Stimulated activated CD8-positive, alpha-beta memory T cell treated with anti-CD3 and anti-CD28 coated beads, Interleukin-7, amount 100 ng/mL, for 48 hours (primary cell): ENCODE measurements around the gene ADCY6.

ENCODE experiments used
- DNase-seq, 2 donors: peaks; one replicate each; pipeline ENCODE4 v3.0.0-alpha.2; 2020; ENCODE audit warnings: low read depth in 1 of 2; ENCODE audit errors: extremely low read depth in 1 of 2

Gene ADCY6

DNA sequence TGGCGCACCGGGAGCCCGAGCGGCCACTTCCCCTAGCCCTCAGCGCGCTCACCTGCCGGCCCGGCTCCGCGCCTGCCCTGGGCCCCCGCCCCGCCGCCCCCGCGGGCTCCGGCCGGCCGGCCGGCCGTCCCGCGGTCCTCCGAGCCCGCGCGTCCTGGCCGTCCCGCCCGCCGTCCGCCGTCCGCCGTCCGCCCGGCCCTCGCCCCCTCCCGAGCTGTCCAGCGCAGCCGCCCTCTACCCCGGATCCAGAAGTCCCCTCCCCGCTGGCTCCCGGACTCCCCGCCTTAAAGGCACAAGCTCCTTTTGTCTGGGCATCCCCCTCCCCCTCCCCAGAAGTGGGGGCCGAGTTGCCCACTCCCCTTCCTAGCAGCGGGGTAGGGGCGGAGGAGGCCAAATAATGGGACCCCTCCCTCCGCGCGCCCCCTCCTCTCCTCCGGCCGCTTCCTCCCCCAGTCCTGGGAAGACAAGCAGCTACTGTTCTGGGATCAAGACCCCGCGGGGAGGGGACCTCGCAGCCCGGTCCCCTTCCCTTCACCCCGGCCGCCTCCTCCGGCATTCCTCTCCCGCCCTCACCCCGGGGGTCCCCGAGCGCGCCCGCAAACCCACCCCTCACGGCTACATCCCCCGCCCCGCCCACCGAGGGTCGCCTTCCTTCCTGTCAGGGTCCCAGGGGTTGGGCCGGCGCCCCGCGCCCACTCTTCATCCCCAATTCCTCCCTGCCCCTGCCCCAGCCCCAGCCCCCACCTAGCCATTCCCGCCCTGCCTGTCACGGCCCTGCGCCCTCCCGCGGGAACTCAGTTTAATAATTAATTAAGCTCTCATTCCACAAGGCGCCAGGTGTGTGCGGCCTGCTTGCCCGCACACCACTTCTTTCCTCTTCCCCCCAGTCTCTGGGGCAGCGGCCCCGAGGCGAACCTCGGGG is at the start of gene ADCY6:
Gene ADCY6 (minus strand): TSS at position 236 of the 922 bp plus-strand sequence. CDS start 5,655 bp downstream, outside the sequence.
- DNase-seq, result no peak

DNA sequence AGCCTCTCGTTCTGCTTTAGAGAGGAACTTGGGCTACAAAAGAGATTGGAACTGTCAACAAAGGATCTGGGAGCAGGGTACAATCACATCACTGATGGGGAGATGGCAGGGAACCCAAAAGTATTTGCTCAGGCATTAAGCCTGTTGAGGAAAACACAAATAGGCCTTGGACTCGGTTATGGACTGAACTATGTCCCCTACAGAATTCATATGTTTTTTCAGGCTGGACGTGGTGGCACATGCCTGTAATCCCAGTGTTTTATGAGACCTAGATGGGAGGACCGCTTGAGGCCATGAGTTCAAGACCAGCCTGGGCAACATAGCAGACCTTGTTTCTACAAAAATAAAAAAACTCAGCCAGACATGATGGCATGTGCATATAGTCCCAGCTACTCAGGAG is 49.2 kb upstream of the ADCY6 start:
- DNase-seq, result no peak

DNA sequence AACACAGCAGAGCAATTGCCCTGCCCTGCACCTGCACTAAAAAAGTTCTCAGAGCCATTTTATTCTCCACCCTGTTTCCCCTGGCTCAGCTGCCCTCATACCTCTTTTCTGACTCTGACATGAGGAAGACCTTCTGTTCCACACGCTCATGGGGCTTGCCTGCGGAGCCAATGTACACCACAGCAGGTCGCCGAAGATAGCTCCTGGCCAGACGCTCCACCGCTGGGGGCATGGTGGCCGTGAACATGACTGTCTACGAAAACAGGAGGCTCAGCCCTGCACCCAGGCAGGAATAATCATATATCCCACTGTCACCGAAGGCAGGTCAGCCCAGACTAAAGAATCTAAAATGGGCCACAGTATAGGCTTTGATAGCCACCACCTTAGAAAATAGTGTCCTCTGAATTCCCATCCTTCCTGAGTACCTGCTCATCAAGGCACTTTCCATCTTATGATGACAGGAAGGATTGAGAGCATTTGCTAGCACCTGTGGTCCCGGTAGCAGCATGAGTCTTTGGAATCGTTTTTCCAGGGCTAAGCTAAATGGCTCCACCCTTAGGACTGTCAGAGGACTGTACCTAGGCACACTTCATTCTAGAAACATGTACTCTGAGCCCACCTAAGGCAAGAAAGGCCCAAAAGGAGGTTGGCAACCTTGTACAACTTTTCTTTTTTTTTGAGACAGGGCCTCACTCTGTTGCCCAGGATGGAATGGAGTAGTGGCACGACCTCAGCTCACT is 43.6 kb upstream of the ADCY6 start:
- DNase-seq, result no peak

DNA sequence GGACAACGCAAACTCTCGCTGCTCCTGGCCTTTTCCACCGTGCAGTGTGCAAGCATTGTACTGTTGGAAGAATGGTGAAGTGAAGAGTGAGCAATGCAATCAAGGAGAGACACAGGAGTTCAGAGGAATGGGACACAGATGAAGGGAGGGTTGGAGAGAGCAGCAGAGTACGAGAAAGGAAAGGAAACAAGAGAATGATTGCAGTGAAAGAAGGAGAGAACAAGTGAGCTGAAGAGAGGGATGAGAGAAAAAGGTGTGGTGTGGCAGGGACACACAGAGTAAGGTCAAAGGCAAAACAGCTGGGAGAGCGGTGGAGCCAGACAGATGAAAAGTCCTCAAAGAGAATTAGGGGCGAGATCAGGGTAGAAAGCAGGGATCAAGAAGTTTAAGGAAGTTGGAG is 42.4 kb upstream of the ADCY6 start:
- no peak for DNase-seq

DNA sequence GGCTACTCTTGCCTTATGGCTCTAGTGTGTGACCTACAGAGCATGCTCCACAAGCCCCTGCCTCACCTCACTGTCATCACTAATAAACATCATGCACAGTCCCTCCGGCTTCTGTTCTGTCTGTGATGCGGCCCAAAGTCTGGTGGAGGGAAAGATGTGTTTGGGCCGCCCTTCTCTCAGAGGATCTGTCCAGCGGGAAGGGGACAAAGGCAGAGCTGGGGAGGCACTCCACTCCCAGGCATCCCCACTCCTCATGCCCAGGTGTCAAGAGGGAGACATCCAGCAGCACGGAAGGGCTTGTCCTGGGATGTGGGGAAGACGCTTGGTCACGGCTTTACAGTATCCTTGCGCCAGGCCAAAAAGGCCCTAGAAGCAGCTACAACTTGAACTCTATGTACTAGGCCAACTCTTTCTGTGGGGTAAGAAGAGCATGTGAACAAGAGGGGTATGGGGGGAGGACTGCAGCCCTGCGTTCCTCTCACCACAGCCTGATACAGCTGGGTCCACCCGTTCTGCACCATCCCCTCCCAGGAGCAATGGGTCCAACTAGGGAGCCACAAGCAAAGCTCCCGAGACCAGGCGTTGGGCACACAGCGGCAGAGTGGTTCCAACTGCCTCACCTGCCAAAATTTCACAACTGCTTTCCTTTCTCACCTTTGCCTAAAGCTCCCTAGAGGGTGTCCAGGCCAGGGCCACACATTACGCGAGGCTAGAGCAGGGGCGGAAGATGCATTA is 40.1 kb upstream of the ADCY6 start:
- no peak for DNase-seq

DNA sequence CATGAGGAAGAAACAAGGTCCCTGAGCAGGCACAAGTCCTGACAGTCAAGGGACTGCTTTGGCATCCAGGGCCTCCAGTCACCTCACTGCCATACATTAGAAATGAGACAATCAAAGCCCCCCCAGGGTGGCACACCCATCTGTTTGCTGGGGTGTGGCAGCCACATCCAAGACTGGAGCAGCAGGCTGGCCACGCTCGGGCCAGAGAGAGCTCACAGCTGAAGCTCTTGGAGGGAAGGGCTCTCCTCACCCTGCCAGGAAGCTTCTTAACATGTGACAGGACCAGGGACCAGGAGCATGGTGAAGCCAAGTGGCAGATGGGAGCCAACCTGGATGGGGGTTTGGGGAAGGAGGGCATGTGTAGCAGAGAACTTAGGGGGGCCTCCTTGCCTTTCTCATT is 39.4 kb upstream of the ADCY6 start:
- DNase-seq, result no peak

DNA sequence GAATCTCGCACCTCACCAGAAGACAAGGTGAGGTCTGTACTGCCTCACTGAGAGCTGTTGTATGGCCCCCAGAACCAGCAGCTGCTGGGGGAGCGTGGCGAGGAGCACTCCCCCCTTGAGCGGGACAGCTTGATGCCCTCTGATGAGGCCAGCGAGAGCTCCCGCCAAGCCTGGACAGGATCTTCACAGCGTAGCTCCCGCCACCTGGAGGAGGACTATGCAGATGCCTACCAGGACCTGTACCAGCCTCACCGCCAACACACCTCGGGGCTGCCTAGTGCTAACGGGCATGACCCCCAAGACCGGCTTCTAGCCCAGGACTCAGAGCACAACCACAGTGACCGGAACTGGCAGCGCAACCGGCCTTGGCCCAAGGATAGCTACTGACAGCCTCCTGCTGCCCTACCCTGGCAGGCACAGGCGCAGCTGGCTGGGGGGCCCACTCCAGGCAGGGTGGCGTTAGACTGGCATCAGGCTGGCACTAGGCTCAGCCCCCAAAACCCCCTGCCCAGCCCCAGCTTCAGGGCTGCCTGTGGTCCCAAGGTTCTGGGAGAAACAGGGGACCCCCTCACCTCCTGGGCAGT is 38.7 kb upstream of the ADCY6 start:
- DNase-seq, result no peak

DNA sequence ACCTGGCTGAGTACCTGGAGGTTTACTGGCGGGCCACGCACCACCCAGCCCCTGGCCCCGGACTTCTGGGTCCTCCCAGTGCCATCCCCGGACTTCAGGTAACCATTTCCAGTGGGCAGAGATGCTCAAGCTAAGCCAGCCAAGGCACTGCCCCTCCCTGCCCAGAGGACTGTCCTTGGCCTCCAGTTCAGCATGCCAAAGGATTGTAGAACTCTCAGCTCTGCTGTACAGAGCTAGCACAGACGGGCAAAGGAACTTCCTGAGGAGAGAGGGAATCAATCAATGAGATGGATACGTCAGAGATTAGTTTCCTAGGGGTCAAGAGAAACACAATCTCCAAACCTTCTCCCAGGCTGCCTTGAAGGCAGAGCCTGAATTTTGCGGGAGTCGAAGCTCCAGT is 38.1 kb upstream of the ADCY6 start:
- no peak for DNase-seq

DNA sequence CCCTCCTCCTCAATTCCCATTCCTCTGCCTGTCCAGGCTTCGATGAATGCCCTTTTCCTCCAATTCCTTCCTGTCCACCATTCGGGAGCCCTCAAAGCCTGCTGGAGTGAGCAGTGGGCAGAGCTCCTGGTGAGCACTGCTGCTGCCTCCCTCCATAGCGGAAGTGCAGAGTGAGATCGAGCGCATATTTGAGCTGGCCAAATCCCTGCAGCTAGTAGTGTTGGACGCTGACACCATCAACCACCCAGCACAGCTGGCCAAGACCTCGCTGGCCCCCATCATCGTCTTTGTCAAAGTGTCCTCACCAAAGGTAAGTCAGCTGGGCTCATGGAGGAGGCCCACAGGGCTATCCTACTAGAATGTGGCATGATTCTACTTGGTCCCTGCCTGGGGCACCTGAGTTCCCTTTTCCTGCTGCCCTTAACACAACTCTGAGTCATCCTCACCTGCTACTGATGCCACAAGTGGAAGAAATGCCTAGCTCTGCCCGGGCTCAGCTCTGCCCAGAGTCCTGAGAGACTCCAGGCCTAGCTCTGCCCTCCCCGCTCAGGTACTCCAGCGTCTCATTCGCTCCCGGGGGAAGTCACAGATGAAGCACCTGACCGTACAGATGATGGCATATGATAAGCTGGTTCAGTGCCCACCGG is 37.4 kb upstream of the ADCY6 start:
- DNase-seq, result no peak

DNA sequence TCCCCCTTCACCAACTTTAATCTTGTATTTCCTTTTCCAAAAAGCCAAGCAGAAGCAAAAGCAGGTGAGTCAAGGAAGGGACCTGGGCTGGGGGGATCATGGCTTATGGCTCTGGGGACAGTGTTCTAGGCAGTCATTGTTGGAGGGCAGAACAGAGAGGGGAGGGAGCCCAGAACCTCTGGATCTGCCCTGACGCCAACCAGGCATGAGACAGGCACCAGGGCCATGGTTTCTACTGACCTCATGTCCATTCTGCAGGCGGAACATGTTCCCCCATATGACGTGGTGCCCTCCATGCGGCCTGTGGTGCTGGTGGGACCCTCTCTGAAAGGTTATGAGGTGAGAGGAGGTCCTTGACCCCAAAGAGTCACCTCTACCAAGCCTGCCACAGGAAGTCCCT is 36.0 kb upstream of the ADCY6 start:
- DNase-seq, result no peak

DNA sequence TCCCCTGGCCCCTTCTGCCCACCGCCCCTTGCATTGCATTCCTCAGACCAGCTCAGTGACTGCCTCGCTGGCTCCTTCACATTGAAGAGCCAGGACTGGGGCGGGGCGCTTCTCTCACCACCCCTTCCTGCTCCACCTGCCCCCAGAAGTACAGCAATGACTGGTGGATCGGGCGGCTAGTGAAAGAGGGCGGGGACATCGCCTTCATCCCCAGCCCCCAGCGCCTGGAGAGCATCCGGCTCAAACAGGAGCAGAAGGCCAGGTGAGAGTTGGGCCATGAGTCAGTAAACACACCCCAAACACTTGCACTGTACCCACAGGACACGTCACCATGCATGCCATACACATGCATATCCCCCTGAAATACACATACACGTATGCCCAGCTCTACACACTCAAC is 35.2 kb upstream of the ADCY6 start:
- DNase-seq, result no peak

DNA sequence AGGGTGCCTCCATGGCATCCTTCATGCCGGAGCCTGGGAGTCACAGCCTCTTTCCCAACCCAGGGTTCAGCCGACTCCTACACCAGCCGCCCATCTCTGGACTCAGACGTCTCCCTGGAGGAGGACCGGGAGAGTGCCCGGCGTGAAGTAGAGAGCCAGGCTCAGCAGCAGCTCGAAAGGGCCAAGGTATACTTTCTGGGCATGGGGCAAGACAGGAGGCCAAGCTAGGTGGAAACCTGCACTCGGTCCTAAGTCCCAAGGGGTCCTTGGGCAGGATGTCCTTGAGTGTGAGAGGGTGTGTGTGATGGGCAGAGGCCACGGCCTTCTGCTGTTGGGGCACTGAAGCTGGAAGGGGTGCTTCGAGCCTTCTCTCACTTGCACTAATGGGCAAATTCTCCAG is 34.4 kb upstream of the ADCY6 start:
- DNase-seq, result no peak

DNA sequence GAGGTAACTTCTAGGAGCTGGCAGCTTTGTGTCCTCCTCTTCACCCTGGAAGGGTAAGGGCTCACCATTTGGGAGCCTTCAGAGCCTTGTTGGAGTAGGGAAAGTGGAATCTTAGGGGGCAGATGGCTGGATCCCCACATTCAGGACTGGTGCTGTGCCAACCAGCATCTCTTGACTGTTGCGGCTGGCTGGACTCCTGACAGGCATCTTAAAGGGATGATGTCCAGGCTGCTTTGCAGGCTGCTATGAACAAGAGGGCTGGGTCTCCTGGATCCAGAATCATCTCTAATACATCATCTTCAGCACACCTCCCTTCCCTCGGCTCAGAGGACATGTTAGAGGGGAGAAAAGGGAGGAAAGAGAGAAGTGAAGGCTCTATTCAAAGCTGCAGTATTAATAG is 33.8 kb upstream of the ADCY6 start:
- no peak for DNase-seq

DNA sequence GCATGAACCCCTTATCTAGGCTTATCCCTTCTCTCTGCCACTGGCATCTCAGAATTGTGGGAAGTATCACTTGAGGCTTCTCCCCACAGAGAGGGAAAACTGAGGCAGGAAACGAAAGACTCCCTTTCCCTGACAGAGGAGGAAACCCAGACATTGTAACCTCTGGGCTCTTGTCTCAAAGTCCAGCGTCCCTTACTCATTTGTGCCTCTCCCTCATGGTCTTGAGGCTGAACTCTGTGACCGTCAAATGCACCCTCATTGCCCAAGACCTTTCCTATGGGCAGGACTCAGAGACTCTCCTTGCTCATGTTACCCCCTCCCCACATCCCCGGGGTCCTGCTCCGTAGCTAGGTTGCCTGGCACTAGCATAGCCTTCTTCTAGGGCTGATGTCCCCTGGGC is 33.2 kb upstream of the ADCY6 start:
- DNase-seq, result no peak

DNA sequence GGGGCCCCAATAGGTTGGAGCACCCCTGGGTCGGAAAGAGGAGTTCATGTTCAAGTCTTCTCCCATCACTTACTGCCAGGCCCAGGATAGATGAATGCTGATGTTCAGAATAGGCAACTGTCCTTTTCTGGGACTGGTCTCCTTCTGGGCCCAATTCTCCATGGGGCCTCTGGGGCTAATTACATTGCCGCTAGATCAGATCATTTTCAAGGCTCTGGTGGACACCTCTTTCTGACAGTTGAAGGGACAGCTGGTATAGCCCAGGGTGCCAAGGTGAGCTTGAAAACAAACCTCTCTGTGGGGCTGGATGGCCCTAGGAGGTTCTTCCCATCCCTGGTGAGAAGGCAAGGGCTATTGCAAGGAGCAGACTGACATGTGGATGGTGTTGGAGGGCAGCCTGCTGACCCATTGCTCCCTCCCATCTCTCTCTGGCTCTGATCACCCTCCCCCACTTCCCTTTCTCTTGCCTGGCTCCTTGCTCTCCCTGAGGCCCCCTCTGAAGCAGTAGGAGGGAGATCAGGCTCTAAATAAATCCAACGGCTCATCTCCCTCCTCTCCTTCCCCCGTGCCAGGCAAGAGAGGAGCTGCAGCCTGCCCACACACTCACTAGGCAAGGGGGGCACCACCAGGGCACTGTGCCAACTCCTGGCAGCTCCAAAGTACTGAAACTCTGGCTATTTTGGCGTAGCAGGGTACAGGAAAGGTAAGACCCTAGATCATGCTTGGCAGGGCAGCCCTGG is 31.3 kb upstream of the ADCY6 start:
- no peak for DNase-seq

DNA sequence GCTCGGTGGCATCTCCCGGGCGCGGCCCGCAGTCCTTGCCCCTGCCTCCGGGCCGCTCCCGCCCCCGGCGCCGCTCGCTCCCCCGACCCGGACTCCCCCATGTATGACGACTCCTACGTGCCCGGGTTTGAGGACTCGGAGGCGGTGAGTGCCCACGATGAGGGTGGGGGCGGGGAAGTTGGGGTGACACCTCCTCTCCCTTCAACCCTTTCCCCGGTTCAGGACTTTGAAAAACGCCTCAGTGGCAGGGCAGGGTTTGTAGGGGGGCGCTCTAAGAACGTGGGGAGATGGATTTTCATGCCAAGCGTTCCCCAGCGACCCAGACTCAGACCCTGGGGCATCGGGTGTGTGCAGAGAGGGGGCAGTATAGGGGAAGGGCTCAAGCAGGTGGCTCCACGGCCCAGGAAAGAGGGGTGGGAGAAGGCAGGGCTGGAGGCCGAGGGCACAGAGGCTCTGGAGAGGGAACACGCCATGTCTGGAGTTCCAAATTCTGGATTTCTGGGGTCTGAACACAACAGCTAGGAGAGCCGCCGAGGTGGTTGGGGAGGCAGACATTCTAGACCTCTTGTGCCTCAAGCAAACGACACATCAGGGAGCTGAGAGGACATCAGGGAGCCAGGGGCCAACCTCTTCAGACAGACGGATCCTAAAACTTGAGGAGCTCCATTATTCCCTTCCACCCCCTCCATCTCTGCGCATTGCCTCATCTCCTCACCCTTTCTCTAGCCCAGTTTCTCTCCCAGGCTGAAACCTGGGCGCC is 30.1 kb upstream of the ADCY6 start:
- DNase-seq, result no peak

DNA sequence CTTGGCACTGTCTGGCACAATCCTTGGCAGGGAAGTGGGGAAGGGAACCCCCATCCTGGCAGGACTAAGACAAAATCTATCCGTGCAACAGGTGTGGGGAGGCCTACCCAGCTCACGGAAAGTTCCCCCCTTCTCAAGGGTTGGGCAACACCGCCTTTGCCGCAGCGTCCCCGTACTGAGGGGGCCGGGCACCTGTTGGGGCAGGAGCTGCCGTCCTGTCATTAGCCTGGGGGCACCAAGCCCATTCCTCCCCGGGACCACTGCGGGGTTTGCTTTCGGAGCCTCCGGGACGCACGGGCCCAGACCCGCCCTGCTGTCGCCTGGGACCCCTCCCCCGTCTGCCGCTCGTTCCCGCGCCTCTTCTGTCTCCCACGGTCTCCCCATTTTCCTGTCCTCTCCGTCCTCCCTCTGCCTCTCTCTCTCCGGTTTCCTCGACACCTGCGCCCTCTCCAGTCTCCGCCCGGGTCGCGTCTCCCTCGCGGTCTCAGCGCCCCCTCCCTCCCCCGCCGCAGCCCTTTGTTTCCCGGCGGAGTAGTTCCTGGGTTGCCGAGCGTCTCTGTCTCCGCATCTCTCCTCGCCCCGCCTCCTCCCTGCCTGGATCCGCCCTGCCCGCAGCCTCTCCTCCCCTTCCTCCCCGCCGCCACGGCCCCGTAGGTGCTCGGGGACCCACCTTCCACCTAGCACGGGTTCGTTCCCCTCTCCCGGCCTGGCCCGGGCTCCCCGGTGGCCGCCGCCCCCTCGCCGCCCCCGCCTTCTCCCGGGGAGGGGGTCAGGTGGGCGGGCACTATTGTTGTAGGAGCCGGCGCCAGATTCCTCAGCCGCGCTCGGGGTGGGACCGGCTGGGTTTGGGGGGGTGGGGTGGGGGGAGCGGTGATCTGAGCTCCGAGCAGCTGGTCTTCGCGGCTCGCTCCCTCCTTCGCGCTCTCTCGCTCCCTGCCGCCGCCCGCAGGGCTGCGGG is 29.3 kb upstream of the ADCY6 start, which contains the start of gene CACNB3:
Gene CACNB3 (plus strand): TSS at position 624 of the 958 bp plus-strand sequence. CDS start 434 bp downstream, outside the sequence.
- peak; percentile 47 to 64 for DNase-seq
